Fibroblast of villous mesenchyme (primary cell): ENCODE results near the gene SSC4D. TPM values are rescaled to one million over a fixed set of nuclear protein-coding genes. Genes with fewer than 3 reads are reported as not detected.
A peak's percentile ranks its signal among the peaks of the same experiment; 100 is the strongest.
"Not testable (repeated sequence)": the region's sequence is repeated elsewhere in the genome, so short reads cannot be mapped to it uniquely, and the experiment has no call there.

ENCODE experiments used
- DNase-seq: peaks from one replicate; pipeline ENCODE4 v3.0.0-alpha.2; 2010; ENCODE audit warnings: low read depth
- H3K4me3 ChIP-seq: 2 replicates; pipeline ENCODE4 v1.5.1; 2011; ENCODE audit warnings: low read depth, mild to moderate bottlenecking, low read length
- CTCF ChIP-seq: IDR thresholded peaks from 2 replicates; pipeline ENCODE4 v1.5.1; 2012; ENCODE audit warnings: low read depth, mild to moderate bottlenecking, low read length; ENCODE audit not compliant: insufficient read depth
- total RNA-seq: library from RNA; depleted of rRNA; stranded (reverse); fragments of >200 nt; gene quantifications from 2 replicates; pipeline ENCODE4 v1.2.3, GENCODE V29; 2012

Gene SSC4D
- total RNA-seq, 1 donor = 0.43 TPM

GRCh38 chr7:76424413-76425111, 15.1 kb upstream of the SSC4D start, which contains the start of gene ZP3:
TSS of gene ZP3 (plus strand) at chr7:76424950. CDS start at chr7:76424965, 15 bp downstream.
- DNase-seq = no peak
- TF ChIP-seq CTCF = no peak
- no peak within 1 kb of the TSS for H3K4me3 ChIP-seq

- no peak overlapping the region for H3K4me3 ChIP-seq
- TF ChIP-seq CTCF = no peak
- DNase-seq = peak; percentile 25
These were observed 14.3 kb upstream of the SSC4D start for GRCh38 chr7:76423666-76424412.

- H3K4me3 ChIP-seq = not testable (repeated sequence)
- peak; percentile 95 for DNase-seq
These were observed 11.6 kb upstream of the SSC4D start for GRCh38 chr7:76421097-76421496.

GRCh38 chr7:76417654-76418310, 8.3 kb upstream of the SSC4D start:
- not testable (repeated sequence) for H3K4me3 ChIP-seq, DNase-seq

GRCh38 chr7:76412249-76412648, 2.8 kb upstream of the SSC4D start:
- DNase-seq = no peak

GRCh38 chr7:76411626-76412025, 2.1 kb upstream of the SSC4D start:
- TF ChIP-seq CTCF = no peak
- no peak for DNase-seq
- no peak overlapping the region for H3K4me3 ChIP-seq

More at GRCh38 chr7:76412249-76412648, 2.8 kb upstream of the SSC4D start:
- TF ChIP-seq CTCF = no peak
- H3K4me3 ChIP-seq = no peak overlapping the region

- TF ChIP-seq CTCF = no peak
- H3K4me3 ChIP-seq = no peak overlapping the region
- no peak for DNase-seq
These were observed 1.4 kb downstream of the SSC4D start for GRCh38 chr7:76408121-76408560.
